Stimulated activated CD8-positive, alpha-beta memory T cell treated with anti-CD3 and anti-CD28 coated beads, Interleukin-7, amount 100 ng/mL, for 1 hour (primary cell): ENCODE results near the gene GCN1.

Source experiments
- DNase-seq, 2 donors: peaks; one replicate each; pipeline ENCODE4 v3.0.0-alpha.2; 2020; ENCODE audit warnings: low read depth in 2 of 2

The GCN1 gene

DNA sequence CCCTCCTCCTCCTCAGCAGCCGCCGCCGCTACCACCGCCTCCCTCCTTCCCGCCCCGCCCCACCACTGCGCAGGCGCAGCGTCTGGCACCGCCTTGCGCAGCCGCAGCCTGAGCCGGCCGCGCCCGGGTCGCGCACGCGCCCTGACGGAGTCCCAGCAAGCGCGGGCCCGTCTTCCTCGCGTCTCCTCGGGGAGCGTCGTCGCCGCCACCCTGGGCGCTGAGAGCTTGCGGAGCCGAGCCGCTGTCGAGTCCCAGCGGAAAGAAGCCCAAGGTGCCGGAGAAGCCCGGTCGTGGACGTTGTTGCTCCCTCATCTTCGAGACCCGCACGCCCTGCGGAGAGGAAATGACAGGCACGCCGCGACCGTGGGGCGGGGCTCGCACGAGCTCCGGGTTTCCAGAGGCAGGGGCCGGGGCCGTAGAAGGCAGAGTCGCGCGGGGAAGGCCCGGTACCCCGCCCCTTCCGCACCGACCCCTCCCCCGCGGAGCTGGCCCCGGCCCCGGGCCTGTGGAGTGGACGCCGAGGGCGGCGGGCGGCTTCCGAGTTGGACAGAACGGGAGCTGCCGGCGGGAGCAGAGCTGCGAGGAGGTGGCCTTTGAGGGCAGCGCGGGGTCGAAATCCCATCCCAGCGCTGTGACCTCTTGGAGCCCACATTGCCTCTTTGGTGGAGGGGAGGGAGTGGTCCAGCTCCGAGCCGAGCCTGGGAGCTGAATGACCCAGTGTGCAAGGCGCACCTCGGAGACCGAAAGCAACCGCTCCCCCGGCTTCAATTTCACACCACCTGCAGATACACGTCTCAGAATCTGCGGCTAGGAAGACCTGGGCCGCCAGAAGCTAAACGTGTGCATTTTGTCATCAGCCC lies 77.5 kb downstream of the GCN1 start:
- DNase-seq: peak; percentile 96 to 97

DNA sequence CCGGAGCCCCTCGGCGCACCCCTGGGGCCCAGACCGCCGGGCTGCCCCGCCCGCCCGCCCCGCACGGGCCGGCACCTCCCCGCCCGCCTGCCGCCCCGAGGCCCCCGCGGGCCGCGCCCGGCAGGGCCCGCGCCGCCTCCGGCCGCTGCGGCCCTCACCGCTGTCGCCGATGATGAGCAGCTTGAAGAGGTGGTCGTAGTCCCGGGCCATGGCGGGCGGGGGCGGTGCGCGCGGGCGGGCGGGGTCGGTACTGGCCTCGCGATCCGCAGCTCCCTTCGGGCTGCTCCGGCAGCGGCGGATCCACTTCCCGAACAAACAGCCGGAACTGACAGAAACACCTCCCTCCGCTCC lies 78.1 kb downstream of the GCN1 start, which contains the start of gene RAB35:
Gene RAB35, minus strand, starts transcription at position 313 of the 351 bp plus-strand sequence. Its CDS starts 103 bp downstream, at position 210.
- DNase-seq: no peak

DNA sequence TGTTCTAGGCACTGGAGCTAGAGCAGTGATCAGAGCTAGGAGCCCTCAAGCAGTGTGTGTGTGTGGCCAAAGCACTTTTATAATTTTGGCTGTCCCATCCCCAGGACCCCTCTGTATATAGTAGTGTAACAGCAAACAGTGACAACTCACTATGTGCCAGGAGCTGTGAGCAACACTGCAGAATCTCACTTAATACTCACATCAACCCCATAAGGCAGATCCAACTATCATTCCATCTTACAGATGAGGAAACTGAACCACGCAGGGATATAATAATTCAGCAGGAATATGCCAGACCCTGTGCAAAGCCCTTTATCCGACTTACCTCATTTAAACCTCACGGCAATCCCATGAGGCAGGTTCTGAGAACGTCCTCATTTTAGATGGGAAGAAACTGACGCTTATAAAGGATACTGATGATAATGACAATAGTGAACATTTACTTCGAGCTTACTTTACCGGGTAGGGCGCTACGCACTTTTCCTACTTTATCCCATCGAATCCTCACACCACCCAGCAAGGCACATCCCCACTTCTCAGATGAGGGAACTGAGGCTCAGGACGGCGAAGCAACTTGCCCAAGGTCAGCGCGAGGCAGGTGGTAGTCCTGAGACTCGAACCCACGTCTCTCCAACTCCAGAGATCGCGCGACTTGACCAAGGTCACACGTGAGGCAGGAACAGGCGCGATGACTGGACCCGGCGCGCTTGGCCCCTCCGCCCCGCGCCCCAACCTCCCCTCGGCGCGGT lies 78.6 kb downstream of the GCN1 start:
- no peak for DNase-seq

- no peak for DNase-seq
Measured at GRCh38 chr12:120115066-120115465, 79.4 kb downstream of the GCN1 start.

DNA sequence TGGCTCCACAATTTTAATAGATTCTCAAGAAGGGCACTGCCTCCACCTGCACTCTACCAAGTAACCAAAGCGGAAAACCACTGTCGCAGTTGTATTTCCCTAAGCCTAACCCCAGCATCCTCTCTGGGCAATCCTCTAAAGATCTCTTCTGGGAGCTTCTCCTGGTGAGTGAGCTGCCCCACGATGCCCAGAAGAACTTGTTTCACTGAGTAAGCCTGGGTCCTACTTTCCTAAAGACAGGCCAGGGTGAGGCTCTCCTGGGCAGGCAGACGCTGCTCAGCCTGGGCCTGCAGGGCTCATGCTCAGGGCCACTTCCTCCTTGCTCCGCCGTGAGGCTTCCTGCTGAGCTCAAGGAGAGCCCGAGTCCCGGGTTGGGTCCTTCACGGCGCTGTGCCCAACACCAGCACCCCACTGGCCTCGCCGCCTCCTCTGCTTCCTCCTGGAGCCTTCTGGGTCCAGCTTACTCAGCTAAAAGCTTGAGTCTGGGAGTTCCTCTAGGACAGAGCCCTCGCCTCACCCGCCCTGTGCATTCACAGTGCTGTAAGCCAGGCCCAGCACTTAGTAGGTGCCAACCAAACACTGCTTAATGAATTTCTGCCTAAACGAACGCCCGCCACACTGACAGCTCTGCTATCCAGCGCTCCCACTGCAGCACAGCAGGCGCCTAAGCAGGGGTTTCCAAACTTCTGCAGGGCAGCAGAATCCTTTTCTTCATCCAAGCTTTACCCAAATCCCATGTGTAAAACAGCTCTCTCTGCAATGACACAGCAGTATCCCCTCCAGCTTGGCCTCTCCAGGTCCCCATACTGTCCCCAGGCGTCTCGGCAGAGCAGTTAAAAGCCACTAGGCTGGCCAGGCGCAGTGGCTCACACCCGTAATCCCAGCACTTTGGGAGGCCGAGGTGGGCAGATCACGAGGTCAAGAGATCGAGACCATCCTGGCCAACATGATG lies 83.7 kb downstream of the GCN1 start:
- peak in 1 of 2 donors; percentile 8 for DNase-seq

GRCh38 chr12:120109570-120110267 lies 84.8 kb downstream of the GCN1 start:
- no peak for DNase-seq

GRCh38 chr12:120106151-120106550 lies 88.4 kb downstream of the GCN1 start:
- DNase-seq: no peak

DNA sequence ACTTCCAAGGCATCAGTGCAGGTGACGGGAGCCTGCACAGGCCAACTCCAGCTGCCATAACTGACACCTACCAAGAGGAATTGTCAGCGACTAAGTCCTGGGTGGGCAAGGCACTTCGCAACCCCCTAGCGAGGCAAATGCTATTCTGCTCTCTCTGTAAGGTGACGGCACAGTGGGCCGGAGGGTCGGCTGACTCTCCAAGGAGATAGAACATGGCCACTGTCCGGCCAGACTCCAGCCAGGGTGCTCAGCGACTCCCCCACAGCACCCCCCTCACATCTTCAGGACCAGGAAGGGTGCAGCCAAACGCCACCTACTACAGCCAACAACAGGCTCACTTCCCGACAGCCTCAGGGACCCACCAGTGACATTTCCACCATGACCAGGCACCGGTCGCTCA lies 91.1 kb downstream of the GCN1 start:
- no peak for DNase-seq

- no peak for DNase-seq
Measured at GRCh38 chr12:120103044-120103338, 91.5 kb downstream of the GCN1 start.

- no peak for DNase-seq
Measured at GRCh38 chr12:120102189-120103043, 92.1 kb downstream of the GCN1 start.

DNA sequence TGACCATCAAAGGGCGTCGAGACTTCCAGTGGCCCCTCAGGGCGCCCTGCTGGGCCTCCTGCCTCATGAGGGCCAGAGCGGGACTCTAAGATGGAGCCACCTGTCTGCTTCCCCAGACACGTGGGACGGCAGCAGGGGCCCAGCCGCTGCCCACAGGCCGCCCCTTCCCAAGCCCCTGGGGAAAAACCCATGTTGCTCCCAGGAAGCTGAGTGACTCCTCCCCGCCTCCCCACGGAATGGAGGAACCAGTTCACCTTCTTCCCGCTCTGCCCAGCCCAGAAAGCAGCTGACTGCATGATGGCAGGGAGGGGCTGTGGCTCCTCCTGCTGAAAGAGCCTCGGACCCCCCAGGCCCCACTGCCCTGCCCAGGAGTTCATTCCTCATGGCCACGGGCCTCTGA lies 92.9 kb downstream of the GCN1 start:
- DNase-seq: no peak

- DNase-seq: no peak
Measured at GRCh38 chr12:120101182-120101581, 93.3 kb downstream of the GCN1 start.

DNA sequence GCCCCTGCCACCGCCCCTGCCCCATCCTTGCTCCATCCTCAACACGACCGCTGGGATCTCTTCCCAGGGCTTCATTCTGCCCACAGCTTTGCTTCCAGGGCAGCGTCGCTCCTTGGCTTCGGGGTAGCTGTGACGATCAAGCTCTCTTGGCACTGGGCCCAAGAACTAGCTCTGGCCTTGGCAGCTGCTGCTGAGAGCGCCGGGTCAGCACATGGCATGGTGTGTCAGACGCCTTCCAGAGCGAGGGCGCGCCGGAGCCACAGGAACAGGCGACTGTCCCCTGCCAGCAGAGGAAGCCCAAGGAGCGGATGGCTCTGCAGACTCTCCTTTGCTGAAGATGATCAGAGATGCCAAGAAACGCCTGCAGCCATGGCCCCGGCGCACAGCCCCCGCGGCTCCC lies 93.9 kb downstream of the GCN1 start:
- DNase-seq: no peak

- no peak for DNase-seq
Measured at GRCh38 chr12:120099738-120100137, 94.8 kb downstream of the GCN1 start.

DNA sequence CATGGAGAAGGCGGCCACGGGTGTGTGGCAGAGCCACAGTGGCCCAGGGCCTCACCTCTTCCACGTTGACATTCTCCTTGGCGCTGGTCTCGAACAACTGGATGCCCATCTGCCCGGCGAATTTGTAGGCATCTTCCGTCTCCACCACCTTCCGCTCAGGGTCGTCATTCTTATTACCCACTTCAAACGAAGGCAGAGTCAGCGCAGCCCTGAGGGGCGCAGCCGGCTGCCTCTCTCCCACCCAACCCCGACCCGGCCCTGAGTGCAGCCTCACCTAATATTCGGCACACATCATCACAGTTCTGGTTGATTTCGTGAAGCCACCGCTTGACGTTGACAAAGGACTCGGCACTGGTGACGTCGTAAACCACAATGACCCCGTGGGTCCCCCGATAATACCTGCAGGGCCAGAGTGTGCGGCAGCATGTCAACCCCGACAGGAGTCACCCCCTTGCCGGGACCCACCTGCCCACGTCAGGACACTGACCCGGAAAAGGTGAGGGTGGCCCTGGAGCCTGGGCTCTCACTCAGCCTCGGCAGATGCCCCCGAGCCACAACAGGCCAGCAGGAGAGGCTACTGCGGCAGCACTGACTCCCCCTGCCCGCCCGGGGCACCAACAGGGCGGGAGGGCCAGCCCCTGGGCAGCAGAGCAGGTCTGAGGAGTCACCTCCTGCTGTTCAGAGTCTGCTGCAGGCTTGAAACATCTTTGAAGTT lies 95.6 kb downstream of the GCN1 start:
- no peak for DNase-seq

DNA sequence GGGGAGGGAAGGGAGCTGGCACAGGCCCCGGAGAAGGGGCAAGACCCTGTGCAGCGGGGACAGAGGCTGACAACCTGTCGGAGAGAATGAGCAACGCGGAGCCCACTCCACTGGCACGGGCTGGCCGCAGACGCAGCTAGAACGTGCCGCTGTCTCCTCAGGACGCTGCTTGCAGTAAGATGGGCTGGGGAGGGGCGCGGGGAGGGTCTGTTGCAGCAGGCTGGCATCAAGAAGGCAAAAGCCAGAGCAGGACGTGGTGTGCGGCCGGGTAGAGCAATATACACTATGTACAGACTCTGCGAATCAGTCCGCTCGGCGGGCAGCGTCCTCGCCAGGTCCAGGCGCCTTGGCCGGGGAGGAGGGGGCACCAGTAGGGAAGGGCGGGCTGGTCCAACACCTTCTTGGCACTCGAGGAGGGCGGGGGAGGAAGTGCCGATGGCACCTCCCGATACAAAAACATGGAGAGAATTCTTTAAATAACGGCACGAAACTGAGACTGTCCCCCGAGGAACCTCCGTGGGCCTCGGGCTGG lies 97.8 kb downstream of the GCN1 start:
- no peak for DNase-seq

GRCh38 chr12:120095736-120096135 lies 98.8 kb downstream of the GCN1 start:
- no peak for DNase-seq

GRCh38 chr12:120095331-120095730 lies 99.2 kb downstream of the GCN1 start:
- DNase-seq: no peak

- DNase-seq: no peak
Measured at GRCh38 chr12:120094485-120094884, 100.0 kb downstream of the GCN1 start.
